Measurements from ENCODE around the gene YIF1A.
"Not testable (repeated sequence)": the region's sequence is repeated elsewhere in the genome, so short reads cannot be mapped to it uniquely, and the experiment has no call there.

The YIF1A gene

DNA sequence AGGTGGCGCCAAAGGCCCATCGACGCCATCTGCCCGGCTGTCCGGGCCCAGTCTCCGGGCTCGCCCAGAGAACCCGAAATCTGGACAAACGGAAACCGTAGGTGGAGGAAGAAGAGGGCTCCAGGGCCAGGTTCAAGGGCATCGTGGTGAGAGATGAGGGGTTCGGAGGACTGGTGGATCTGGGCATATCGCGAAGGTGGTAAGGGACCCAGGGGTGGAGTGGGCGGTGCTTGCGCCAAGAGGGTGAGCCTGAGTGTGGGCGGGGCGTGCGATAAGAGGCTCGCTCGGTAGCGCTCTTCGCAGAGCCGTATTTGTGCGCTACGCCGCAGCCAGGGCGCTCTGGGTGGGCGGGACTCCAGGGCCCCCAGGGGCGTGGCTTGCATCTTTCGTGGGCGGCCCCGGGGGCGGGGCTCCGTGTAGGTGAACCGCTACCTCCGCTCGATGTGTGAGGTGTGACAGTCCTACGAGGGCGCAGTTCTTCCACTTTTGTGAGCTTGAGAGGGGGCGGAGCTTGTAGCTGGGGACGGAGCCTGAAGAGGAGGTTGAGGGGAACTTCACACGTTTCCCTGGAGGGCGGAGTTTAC, 23.1 kb upstream of the YIF1A start:
- DNase-seq (ENCODE audit: low read depth): peak; percentile 93

DNA sequence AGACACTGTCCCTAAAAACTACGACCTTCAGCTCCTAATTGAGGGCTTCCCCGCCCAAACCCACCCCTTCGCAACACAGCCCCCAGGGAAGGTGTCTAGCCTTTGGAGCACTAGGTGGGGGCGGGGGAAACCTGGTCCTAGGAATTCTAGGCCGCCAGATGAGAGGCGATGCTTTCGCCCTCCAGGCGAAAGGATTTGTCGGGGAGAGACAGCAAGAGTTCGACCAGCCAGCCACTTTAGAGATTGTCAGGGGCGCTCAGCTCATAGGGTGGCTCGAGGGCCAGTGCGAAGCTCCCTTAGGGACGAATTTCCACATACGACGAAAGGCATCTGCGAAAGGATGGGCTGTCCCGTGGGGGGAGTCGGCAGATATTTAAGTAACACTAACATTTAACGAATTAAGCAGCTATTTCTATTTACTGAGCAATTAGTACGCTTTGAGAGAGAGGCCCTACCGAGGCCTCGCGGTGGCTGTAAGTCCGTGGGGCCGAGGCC, 22.6 kb upstream of the YIF1A start:
- no peak for DNase-seq (ENCODE audit: low read depth)

DNA sequence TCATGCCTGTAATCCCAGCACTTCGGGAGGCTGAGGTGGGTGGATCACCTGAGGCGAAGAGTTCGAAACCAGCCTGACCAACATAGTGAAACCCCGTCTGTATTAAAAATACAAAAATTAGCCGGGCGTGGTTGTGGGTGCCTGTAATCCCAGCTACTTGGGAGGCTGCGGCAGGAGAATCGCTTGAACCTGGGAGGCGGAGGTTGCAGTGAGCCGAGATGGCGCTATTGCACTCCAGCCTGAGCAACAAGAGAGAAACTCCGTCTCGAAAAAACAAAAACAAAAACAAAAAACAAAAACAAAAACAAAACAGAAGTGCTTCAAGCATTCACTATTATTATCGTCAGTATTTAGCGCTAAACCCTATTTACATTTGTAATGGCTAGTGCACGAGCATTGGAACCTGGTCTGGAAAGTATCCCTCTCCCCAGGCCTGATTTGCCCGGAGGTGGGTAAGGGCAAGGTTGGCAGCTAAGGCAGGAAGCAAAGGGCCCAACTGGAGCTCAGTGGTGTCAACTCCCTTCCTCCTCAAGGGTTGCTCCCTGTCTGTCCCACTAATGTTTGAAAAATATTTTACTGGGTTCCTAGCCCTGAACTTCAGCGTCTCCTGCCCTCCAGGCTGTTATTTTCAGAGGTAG, 22.0 kb upstream of the YIF1A start:
- DNase-seq (ENCODE audit: low read depth): not testable (repeated sequence)

DNA sequence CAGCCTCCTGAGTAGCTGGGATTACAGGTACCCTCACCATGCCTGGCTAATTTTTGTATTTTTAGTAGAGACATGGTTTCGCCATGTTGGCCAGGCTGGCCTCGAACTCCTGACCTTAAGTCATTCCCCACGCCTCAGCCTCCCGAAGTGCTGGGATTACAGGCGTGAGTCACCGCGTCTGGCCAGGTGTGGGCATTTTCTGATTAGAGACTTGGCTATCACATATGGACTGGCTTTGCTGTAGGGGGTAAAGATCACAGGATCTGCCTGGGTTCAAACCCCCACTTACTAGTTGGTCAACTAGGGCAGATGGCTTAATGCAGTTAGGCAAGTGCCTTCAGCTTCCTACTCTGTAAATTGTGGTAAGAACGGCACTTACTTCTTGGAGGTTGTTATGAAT, 21.4 kb upstream of the YIF1A start:
- DNase-seq (ENCODE audit: low read depth): no peak

DNA sequence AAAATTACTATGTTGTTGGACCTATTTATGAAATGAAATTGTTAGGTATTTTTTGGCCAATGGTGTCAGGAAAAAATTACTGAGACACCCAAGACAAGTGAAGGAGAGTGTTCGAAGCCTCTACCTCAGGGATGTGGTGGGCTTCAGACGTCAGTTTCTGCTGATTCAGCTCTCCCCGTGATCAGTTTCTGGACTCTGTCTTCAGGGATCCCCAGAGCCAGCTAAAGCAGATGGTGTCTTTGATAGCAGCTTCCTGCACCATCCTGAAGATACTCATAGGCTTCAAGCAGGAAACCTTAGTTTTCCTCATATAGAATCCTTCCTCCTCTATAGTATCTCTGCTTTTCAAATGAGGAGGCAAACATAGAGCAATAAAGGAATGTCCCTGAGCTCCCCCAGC, 20.5 kb upstream of the YIF1A start:
- DNase-seq (ENCODE audit: low read depth): no peak

DNA sequence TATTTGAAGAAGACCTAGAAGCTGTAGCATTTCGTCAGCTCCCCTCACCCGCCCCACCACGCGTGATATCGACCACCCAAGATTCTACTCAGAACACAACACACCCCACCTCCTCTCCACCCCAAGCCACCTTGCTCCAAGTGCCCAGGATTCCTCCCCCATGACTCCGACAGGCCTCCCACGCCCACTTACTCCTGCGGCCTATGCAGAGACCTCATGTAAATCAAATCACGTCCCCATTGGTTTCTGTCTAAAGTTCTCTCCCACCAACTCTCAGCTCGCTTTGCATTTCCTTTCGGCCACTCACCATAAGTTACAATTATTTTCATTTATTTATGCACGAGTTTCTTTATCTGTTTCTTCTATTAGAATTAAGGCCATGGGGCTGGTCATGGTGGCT, 13.7 kb upstream of the YIF1A start:
- no peak for DNase-seq (ENCODE audit: low read depth)

DNA sequence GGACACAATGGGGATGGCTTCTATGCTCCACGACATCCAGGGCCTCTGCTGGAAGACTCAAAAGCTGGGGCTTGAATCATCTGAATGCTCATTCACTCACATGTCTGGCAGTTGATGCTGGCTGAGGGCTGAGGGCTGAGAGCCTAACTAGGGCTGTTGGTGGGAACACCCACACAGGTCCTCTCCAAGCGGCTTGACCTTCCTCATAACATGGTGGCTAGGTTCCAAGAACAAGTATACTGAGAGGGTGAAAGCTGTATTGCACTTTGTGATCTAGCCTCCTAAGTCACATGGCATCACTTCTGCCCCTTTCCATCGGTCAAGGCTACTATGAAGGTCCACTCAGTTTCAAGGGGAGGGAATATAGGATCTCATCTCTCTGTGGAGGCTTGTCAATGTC, 10.2 kb upstream of the YIF1A start:
- DNase-seq (ENCODE audit: low read depth): no peak

DNA sequence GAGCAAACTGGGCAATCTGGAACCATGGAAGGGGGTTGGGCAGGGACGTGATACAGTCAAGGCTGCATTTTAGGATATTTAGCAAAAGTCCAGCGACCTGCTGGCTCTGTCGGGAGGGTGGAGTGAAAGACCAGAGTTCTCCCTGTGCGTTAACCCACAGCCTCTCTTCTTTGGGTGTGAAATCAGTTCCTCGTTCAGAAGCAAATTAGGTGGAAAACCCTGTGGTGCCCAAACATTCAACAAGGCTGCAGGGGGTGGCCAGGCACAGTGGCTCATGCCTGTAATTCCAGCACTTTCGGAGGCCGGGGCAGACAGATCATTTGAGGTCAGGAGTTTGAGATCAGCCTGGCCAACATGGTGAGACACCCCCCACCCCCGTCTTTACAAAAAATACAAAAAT, 8.7 kb upstream of the YIF1A start:
- DNase-seq (ENCODE audit: low read depth): no peak

DNA sequence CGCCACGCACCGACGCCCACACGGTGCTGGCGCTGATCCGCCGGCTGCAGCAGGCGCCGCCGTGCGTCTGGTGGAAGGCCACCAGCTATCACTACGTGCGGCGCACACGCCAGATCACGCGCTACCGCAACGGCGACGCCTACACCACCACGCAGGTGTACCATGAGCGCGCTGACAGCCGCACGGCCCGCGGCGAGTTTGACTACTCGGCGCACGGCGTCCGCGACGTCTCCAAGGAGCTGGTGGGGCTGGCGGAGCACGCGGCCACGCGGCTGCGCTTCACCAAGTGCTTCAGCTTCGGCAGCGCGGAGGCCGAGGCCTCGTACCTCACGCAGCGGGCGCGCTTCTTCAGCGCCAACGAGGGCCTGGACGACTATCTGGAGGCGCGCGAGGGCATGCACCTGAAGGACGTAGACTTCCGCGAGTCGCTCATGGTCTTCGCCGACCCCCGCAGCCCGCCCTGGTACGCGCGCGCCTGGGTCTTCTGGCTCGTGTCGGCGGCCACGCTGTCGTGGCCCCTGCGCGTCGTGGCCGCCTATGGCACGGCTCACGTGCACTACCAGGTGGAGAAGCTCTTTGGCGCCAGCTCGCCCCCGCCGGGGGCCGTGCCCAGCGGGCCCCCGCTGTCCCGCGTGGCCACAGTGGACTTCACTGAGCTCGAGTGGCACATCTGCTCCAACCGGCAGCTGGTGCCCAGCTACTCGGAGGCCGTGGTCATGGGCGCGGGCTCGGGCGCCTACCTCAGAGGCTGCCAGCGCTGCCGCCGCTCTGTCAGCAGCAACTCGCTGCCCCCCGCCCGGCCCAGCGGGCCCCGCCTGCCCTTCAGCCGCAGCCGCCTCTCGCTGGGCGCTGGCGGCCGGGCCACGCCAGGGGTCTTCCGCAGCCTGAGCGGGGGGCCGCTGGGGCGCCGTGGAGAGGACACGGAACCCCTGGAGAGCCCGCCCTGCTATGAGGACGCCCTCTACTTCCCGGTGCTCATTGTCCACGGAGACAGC, 6.0 kb upstream of the YIF1A start:
- no peak for DNase-seq (ENCODE audit: low read depth)

DNA sequence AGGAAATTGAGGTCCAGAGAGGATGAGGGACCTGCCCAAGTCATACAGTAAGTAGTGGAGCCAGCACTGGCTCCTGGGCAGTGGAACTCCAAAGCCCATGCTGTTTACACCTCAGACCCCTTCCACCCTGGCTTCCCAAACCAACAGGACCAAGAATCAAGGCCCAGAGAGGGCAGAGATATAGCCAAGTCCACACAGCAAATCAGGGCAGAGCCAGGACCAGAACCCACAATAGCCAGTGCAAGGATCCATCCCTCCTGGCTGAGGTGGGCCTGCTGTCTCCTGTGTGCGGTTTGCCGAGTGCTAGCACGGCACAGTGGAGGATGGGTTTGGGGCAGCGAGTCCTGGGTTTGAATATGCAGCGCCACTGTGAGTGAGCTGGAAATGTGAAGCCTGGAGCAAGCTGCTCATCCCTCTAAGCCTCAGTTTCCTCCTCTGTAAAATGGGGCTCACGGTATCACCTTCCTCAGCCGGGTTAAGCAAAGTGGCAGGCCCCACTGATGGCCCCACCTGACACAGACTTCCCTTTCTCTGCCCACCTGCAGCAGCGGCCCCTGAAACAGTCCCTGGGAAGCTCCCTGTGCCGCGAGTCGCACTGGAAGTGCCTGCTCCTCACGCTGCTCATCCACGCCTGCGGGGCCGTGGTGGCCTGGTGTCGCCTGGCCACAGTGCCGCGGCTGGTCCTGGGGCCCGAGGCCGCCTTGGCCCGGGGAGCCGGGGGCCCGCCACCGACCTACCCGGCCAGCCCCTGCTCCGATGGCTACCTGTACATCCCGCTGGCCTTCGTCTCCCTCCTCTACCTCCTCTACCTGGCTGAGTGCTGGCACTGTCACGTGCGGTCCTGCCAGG, 5.1 kb upstream of the YIF1A start:
- DNase-seq (ENCODE audit: low read depth): no peak

DNA sequence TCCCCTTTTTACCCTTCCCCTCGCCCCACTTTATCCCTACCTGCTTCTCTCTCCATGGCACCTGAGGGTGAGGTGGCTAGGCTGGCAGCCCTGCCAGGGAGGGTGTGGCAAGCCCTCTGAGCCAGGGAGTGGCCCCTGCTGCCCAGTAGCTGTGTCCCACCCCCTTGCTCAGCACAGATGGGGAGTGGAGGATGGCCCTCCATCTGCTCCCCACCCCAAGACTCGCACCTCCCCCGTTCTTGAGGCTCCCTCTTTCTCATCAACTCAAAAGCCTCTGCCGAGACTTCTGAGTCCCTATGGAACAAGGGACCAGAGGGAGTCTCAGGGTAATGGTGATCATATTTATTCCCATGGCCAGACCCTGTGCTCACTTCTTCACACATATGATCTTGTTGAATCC, 4.4 kb upstream of the YIF1A start:
- no peak for DNase-seq (ENCODE audit: low read depth)

DNA sequence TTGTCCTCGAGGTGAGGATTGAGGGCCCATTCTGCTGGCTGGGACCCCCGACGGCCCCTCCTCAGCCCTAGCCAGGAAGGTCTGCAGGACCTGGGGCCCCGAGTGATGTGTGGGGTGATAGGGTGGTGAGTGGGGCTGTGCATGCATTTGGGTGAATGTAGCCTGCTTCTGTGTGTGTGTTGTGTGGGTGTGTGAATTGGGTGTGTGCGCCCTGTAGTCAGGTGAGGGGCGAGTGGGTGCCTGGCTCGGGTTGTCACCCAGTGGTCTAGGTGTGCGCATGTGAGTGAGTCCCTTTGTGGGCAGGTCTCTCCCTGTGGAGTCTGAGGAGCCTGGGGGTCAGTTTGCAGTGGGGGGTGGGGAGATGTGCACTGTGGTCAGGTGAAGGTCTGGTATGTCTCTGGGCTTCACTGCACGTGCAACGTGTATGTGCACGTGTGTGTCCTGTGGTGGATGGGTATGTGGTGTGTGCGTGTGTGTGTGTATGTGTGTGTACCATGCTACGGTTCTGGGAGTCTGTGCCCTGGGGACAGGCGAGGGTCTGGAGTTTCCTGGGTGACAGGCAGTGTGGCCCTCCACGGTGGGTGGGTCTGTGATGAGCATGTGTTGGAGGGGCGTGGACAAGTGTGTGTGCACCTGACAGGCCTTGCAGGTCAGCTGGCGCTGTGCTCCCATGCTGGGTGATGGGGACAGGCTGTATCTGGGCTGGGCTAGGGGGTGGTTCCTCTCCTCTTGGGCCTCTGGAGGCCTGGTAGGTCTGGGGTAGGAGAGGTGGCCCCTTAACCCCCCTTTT, 3.8 kb upstream of the YIF1A start:
- no peak for DNase-seq (ENCODE audit: low read depth)

DNA sequence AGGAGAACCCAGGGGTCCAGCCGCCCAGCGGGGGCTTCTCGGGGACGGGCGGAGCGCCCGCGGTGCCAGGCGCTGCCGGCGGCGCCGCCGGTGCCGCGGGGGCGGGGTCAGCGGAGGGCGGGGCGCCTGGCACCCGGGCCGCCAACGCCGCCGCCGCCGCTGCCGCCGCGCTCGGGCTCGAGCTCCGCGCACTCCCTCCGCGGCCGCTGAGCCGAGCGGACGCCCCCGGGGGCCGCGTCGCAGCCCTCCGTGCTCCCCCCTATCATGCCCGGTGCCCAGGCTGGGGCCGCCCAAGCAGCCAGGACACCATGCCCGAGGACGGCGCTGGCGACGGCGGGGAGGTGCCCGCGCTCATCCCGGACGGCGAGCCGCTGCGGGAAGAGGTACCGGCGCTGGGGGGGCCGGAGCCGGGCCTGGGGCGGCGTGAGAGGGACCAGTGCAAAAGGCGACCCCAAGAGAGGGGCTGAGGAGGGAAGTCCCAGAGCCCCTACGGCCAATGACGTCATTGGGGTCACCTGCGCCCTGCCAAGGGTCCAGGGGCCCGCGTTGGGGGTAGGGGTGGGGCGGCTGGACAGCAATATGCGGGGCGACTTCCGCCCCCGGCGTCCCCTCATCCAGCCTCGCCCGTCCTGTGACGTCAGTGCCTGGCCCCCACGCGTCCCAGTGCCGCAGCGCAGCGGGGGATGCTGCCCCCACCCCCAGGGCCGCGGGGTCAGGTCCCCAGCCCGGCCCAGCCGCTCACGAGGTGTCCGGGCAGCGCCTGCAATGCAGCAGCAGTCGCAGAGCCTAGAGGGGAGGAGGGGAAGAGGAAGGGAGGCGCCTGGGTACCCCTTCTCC, 3.0 kb upstream of the YIF1A start, which contains the start of gene TMEM151A:
TSS of gene TMEM151A (plus strand) at position 189 of the 837 bp plus-strand sequence. CDS start at position 309, 120 bp downstream.
- DNase-seq (ENCODE audit: low read depth): no peak

DNA sequence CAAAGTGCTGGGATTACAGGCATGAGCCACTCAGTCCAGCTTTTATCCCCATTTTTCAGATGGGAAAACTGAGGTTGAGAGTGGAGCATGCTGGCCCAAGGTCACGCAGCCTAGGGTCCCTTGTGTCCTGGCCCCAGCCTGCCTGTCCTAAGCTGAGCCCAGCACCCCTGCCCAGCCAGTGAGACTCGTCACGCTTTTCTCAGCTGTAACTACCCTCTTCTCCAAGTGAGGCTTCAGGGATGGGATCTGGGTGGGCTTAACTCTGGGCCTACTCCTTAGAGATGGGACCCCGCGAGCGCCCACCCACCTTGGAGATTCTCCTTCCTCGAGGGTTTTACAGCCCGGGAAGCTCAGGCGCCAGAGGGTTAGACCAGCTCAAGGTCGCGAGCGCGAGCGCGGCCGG, 2.4 kb upstream of the YIF1A start:
- DNase-seq (ENCODE audit: low read depth): no peak

DNA sequence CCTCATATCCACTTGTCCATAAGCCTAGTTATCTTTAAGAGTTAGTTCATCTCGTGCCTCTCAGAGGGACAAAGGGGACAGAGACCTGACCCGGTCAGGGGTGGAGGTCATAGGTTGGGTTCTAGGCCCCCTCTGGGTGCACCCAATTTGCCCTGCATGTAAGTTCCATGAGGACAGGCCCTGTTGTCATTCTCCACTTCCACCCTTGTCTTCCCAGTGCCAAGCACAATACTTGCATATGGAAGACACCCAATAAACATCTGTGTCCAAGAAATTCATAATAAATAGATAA, 1.3 kb upstream of the YIF1A start:
- no peak for DNase-seq (ENCODE audit: low read depth)

DNA sequence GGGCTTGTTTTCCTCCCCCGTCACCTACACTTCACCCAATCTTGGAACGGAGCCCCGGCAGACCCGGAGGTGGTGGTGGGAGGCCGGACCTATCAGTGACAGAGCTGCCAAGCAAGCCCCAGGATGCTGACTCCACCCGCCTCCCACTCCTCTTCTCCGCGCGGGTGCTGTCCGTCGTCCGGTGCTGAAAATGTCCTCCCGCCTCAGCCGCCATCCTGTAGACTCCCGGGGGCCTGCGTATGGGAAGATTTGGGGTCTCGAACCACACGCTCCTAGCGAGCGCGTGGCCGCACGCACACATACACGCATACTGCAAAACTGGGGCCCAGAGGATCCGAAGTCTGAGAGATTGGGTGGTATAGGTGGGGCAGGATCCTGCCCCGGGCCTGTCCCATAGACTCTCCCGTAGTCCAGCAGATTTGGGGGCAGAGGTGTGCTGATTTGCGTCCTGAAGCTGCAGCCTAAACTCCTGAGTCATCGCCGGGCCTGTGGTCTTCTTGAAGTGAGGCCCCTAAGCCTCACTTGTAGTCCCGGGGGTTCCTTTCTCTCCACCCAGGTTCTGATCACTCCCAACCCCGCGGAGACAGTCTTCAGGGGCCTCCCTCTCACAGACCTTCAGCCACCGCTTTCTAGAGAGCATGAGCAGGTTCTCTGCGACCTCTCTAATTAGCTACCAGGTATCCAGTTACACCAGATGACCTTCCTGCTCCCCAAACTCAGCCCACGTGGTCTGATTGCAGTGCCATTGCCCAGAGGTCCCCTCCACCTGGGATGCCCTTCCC, 796 bp upstream of the YIF1A start:
- no peak for DNase-seq (ENCODE audit: low read depth)

DNA sequence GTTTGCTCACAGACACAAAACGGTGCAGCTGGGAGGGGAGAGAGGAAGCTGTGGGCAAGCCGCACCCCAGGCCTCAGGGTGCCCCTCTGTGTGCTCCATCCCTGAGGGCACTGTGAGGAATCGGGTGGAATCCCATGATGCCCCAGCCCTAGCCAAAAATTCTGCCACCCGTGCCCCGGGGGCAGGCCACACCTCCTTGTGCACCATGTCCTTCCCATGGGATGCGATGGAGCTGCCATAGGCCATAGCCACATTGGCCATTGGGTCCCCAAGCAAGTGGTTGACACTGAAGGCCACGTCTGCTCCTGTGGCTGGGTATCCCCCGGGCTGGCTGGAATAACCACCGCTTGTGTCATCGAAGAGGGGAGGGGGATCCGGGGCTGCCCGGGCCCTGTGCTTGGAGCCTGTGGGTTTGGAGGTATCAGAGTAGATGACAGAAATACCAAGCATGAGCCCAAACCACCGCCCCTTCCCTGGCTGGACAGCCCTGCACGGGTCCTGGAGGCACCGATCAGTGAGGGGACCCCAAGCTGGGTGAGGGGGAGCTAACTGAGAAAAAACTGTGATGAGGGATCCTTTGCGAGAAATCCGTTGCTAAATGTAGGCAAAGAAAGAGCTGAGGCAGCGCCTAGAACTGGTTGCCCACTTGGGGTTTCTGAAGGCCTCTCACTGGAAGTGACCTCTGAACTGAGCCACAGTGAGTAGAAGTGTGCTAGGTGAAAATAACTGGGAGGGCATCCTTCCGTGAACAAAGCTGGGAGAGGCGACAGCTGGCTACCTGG, 863 bp downstream of the YIF1A start:
- peak; percentile 26 for DNase-seq (ENCODE audit: low read depth)

DNA sequence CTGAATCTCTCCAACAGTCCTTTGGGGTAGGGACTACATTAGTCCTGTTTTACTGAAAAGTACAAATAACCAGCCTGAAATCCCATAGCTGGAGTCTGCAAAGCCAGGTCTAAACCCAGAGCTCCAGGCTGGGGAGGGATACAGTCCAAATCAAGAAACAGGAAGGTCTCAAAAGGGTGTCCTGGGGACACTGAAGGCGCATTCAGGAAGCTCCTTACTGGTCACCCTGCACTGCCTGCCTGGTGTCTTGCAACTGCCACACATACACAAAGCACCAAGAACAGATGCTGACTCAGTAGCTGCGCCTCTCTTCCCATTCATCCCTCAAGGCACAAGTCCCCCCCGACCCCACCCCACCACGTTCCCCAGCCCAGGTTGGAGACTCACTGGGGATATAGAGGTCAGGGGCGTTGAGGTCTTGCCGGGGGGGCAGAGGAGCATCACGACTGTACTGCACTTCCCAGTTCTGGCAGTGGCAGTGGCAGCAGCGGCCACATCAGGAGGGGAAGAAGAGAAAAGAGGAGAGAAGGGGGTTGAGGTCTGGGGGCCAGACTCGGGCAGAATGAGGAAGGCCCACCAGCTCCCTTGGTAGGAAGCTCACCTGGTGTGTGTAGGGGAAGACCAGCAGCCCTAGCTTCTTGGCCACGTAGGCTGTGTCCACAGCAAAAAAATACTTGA, 1.6 kb downstream of the YIF1A start:
- no peak for DNase-seq (ENCODE audit: low read depth)

Measured in iris pigment epithelial cell (primary cell).